Measurements from ENCODE around the gene TMEM236.

TMEM236 gene

DNA sequence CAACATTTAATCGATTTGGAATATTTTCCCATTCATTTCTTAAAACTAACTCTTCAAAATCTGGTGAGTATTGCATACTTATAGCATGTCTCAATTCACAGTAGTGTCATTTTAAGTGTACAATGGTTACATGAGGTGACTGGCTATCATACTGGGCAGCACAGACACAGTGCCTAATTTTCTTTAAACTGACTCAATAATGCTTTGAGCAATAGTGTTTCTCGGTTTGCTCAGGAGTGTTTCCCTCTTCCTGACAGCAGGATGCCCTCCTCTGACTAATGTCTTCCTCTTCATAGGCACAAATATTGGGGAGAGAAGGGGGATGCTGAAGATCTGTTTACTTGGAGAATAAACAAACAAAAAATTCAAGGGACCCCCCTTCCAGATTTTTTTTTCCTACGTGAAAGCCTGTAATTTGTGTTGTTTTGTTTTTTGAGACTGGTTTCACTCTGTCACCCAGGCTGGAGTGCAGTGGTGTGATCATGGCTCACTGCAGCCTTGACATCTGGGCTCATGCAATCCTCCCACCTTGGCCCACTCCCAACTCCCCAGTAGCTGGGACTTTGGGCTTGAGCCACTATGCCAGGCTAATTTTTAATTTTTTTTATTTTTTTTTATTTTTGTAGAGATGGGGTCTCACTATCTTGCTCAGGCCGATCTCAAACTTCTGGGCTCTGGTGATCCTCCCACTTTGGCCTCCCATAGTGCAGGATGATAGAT lies 59.3 kb downstream of the TMEM236 start:
- Histone ChIP-seq H3K27me3 (ENCODE audit: control insufficient read depth in 5 of 5, insufficient read depth in 4 of 5, low read length in 5 of 5) (peaks cover 0 to 3% (median 0%) of the 10 kb centered on the region in 5 donors), H3K9me3 (ENCODE audit: control insufficient read depth in 5 of 5, low read length in 5 of 5) (no peaks in the 10 kb centered on the region), H3K4me3 (ENCODE audit: low read depth in 1 of 5, low read length in 5 of 5) (peak overlapping the region in 4 of 5 donors; percentile 48 to 64 (median 56)), H3K9ac (ENCODE audit: low read length in 5 of 5) (peak overlapping the region in 1 of 5 donors; percentile 23), H3K36me3 (ENCODE audit: control insufficient read depth in 5 of 5, insufficient read depth in 5 of 5, low read length in 5 of 5) (no peaks in the 10 kb centered on the region), H3K27ac (ENCODE audit: low read depth, low read length) (no peak overlapping the region), H3K4me1 (ENCODE audit: control insufficient read depth in 5 of 5, insufficient read depth in 5 of 5, low read length in 5 of 5) (peaks cover 0 to 10% (median 0%) of the 10 kb centered on the region in 5 donors)

DNA sequence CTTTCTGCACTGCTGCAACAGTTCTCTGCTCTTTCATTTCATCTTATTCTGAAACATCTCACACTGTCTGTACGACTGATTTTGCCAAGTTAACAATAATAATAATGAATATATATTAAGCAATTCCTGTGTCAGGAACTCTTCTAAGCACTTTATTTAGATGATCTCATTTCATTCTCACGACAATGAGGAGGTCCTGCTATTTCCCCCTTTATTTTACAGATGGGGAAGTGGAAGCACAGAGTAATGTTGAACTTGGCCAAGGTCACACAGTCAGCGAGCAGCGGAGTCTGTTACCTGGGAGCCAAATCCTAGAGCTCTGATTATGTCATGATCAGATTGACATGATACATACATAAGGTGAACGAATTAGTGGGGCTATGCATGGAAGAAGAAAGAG lies 63.0 kb downstream of the TMEM236 start:
- Histone ChIP-seq H3K27ac (ENCODE audit: low read depth, low read length) (no peak overlapping the region), H3K4me1 (ENCODE audit: control insufficient read depth in 5 of 5, insufficient read depth in 5 of 5, low read length in 5 of 5) (no peaks in the 10 kb centered on the region), H3K36me3 (ENCODE audit: control insufficient read depth in 5 of 5, insufficient read depth in 5 of 5, low read length in 5 of 5) (no peaks in the 10 kb centered on the region), H3K9ac (ENCODE audit: low read length in 5 of 5) (no peak overlapping the region), H3K27me3 (ENCODE audit: control insufficient read depth in 5 of 5, insufficient read depth in 4 of 5, low read length in 5 of 5) (no peaks in the 10 kb centered on the region), H3K4me3 (ENCODE audit: low read depth in 1 of 5, low read length in 5 of 5) (no peak overlapping the region), H3K9me3 (ENCODE audit: control insufficient read depth in 5 of 5, low read length in 5 of 5) (no peaks in the 10 kb centered on the region)

DNA sequence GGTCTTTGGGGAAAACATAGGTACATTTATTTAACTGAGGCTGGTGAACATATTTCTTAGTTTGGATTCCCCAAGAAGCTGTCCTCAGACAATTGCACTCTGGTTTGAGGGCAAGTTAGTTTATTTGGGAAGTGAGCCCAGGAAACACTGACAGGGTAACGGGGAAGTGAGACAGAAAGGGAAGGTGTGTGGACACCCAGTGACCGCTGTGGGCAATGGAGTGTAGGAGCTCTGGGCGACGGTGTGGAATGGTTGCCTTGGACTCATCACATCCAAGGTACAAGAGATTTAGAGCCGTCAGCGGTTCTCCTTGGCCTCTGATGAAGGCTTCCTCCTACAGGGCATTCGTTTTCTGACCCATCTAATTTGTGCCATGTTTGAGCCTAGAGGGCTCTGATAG lies 64.2 kb downstream of the TMEM236 start:
- H3K27ac ChIP-seq (ENCODE audit: low read depth, low read length) = no peak overlapping the region
- H3K4me1 ChIP-seq (ENCODE audit: control insufficient read depth in 5 of 5, insufficient read depth in 5 of 5, low read length in 5 of 5) = no peaks in the 10 kb centered on the region
- H3K36me3 ChIP-seq (ENCODE audit: control insufficient read depth in 5 of 5, insufficient read depth in 5 of 5, low read length in 5 of 5) = no peaks in the 10 kb centered on the region
- no peaks in the 10 kb centered on the region for H3K9me3 ChIP-seq (ENCODE audit: control insufficient read depth in 5 of 5, low read length in 5 of 5)
- no peak overlapping the region for H3K9ac ChIP-seq (ENCODE audit: low read length in 5 of 5)
- H3K27me3 ChIP-seq (ENCODE audit: control insufficient read depth in 5 of 5, insufficient read depth in 4 of 5, low read length in 5 of 5) = no peaks in the 10 kb centered on the region
- H3K4me3 ChIP-seq (ENCODE audit: low read depth in 1 of 5, low read length in 5 of 5) = no peak overlapping the region

DNA sequence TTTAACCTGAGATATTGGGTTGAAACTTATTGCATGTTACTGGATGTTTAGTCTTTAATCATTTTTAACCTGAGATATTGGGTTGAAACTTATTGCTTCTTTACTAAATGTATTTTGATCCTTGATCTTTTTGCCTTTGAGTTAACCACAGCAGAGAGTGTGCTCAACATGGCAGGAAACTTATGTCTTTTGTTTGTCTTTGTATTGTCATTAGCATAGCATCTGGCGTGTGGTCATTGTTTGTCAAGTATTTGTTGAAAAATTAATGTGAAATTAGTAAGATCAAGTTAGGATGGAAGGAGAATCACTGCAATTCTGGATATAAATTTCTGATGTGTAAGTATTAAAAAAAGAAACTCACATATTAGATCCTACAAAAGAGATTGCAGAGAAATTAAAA lies 65.3 kb downstream of the TMEM236 start:
- no peak overlapping the region for H3K4me3 ChIP-seq (ENCODE audit: low read depth in 1 of 5, low read length in 5 of 5)
- H3K4me1 ChIP-seq (ENCODE audit: control insufficient read depth in 5 of 5, insufficient read depth in 5 of 5, low read length in 5 of 5) = no peaks in the 10 kb centered on the region
- H3K9me3 ChIP-seq (ENCODE audit: control insufficient read depth in 5 of 5, low read length in 5 of 5) = no peaks in the 10 kb centered on the region
- H3K9ac ChIP-seq (ENCODE audit: low read length in 5 of 5) = no peak overlapping the region
- no peak overlapping the region for H3K27ac ChIP-seq (ENCODE audit: low read depth, low read length)
- H3K27me3 ChIP-seq (ENCODE audit: control insufficient read depth in 5 of 5, insufficient read depth in 4 of 5, low read length in 5 of 5) = no peaks in the 10 kb centered on the region
- no peaks in the 10 kb centered on the region for H3K36me3 ChIP-seq (ENCODE audit: control insufficient read depth in 5 of 5, insufficient read depth in 5 of 5, low read length in 5 of 5)

DNA sequence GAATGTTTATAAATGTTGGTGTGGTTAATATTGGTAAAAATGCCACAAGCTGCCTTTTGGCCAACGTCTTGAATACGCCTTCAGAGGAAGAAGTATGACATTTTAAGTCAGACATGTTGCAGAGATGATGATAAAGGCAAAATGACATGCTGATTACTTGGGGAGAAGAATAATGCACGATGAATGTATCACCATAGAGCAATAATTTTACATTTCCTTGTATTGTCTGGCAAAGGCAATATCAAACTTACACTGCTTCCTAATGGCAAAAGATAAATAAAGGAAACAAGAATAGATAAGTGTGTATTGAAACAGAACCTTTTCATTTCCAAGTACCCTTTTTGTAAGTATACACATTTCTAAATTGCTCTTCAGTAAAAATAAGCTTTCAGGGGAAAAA lies 65.8 kb downstream of the TMEM236 start:
- Histone ChIP-seq H3K27me3 (ENCODE audit: control insufficient read depth in 5 of 5, insufficient read depth in 4 of 5, low read length in 5 of 5) (no peaks in the 10 kb centered on the region), H3K4me1 (ENCODE audit: control insufficient read depth in 5 of 5, insufficient read depth in 5 of 5, low read length in 5 of 5) (no peaks in the 10 kb centered on the region), H3K27ac (ENCODE audit: low read depth, low read length) (no peak overlapping the region), H3K9me3 (ENCODE audit: control insufficient read depth in 5 of 5, low read length in 5 of 5) (no peaks in the 10 kb centered on the region), H3K36me3 (ENCODE audit: control insufficient read depth in 5 of 5, insufficient read depth in 5 of 5, low read length in 5 of 5) (no peaks in the 10 kb centered on the region), H3K9ac (ENCODE audit: low read length in 5 of 5) (no peak overlapping the region), H3K4me3 (ENCODE audit: low read depth in 1 of 5, low read length in 5 of 5) (no peak overlapping the region)

DNA sequence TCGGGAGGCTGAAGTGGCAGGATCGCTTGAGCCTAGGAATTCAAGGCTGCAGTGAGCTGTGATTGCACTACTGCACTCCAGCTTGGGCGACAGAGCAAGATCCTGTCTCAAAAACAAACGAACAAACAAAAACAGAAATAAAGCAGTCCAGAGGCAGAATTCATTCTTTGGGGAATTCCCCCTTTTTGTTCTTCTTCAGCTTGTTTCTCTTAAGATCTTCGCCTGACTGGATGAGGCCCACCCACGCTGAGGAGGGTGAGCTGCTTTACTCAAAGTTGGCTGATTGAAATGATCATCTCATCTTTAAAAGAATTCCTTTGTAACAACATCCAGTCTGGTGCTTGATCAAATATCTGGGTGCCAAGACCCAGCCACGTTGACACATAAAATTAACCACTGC lies 67.8 kb downstream of the TMEM236 start:
- Histone ChIP-seq H3K4me3 (ENCODE audit: low read depth in 1 of 5, low read length in 5 of 5) (no peak overlapping the region), H3K4me1 (ENCODE audit: control insufficient read depth in 5 of 5, insufficient read depth in 5 of 5, low read length in 5 of 5) (no peaks in the 10 kb centered on the region), H3K36me3 (ENCODE audit: control insufficient read depth in 5 of 5, insufficient read depth in 5 of 5, low read length in 5 of 5) (no peaks in the 10 kb centered on the region), H3K9me3 (ENCODE audit: control insufficient read depth in 5 of 5, low read length in 5 of 5) (no peaks in the 10 kb centered on the region), H3K27me3 (ENCODE audit: control insufficient read depth in 5 of 5, insufficient read depth in 4 of 5, low read length in 5 of 5) (no peaks in the 10 kb centered on the region), H3K27ac (ENCODE audit: low read depth, low read length) (no peak overlapping the region), H3K9ac (ENCODE audit: low read length in 5 of 5) (no peak overlapping the region)

DNA sequence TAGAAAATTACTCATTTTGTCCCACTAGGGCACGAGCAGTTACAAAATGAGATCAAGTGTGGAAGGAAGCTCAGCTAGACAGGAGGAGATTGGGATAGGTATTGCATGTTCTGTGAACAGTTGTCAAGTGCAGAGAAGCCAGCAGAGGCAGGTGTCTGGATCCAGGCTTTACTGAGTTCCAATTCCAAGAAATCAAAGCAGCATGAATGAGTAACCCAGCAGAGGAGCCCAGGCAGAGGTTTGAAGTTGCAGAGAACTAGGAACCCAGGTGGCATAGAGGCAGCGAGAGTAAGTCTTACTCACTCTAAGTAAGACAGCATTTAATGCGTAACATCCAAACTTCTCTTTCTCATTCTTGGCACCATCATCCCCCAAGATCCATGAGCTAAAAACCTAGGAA lies 68.9 kb downstream of the TMEM236 start:
- Histone ChIP-seq H3K36me3 (ENCODE audit: control insufficient read depth in 5 of 5, insufficient read depth in 5 of 5, low read length in 5 of 5) (peaks cover 0 to 7% (median 0%) of the 10 kb centered on the region in 5 donors), H3K9me3 (ENCODE audit: control insufficient read depth in 5 of 5, low read length in 5 of 5) (no peaks in the 10 kb centered on the region), H3K4me1 (ENCODE audit: control insufficient read depth in 5 of 5, insufficient read depth in 5 of 5, low read length in 5 of 5) (no peaks in the 10 kb centered on the region), H3K9ac (ENCODE audit: low read length in 5 of 5) (no peak overlapping the region), H3K27me3 (ENCODE audit: control insufficient read depth in 5 of 5, insufficient read depth in 4 of 5, low read length in 5 of 5) (no peaks in the 10 kb centered on the region), H3K27ac (ENCODE audit: low read depth, low read length) (no peak overlapping the region), H3K4me3 (ENCODE audit: low read depth in 1 of 5, low read length in 5 of 5) (no peak overlapping the region)

DNA sequence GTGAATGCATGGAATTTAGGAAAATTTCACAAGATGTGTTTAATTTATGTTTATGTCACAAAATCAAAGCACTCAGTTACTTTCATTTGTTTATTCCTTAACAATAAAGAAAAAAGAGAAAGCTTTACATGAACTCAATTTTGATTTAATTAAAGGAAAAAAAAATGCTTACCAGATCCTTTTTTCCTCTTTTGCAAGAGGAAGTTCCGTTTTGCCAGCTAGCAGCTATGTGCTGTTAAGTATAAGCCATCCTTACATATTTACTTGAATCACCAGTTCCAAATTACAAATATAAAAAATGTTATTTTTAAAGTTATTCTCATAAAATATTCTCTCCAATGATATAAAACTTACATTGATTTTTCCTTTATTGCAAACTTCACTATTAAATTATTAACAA lies 69.9 kb downstream of the TMEM236 start:
- no peaks in the 10 kb centered on the region for H3K4me1 ChIP-seq (ENCODE audit: control insufficient read depth in 5 of 5, insufficient read depth in 5 of 5, low read length in 5 of 5)
- H3K27ac ChIP-seq (ENCODE audit: low read depth, low read length) = no peak overlapping the region
- H3K27me3 ChIP-seq (ENCODE audit: control insufficient read depth in 5 of 5, insufficient read depth in 4 of 5, low read length in 5 of 5) = no peaks in the 10 kb centered on the region
- no peaks in the 10 kb centered on the region for H3K9me3 ChIP-seq (ENCODE audit: control insufficient read depth in 5 of 5, low read length in 5 of 5)
- peaks cover 0 to 7% (median 0%) of the 10 kb centered on the region in 5 donors for H3K36me3 ChIP-seq (ENCODE audit: control insufficient read depth in 5 of 5, insufficient read depth in 5 of 5, low read length in 5 of 5)
- no peak overlapping the region for H3K4me3 ChIP-seq (ENCODE audit: low read depth in 1 of 5, low read length in 5 of 5)
- H3K9ac ChIP-seq (ENCODE audit: low read length in 5 of 5) = no peak overlapping the region

DNA sequence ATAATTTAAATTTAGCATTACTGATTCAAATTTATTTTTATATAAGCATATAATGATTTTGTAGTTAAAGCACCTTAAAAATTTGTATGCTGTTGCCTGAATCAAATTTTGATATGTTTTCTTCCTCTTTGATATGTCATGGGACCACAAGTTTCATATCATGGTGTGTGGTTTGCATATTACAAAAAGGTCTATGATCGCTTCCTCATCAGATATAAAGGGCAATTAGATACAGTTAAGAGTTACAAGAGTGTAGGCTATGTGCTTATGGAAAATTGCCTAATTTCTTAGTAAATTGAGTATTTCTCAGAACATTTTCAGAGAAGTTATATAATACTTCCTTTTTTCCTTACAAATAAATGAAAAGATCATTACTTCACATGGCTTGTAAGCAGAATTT lies 79.3 kb downstream of the TMEM236 start:
- Histone ChIP-seq H3K4me3 (ENCODE audit: low read depth in 1 of 5, low read length in 5 of 5) (no peak overlapping the region), H3K9ac (ENCODE audit: low read length in 5 of 5) (no peak overlapping the region), H3K36me3 (ENCODE audit: control insufficient read depth in 5 of 5, insufficient read depth in 5 of 5, low read length in 5 of 5) (peaks cover 0 to 4% (median 0%) of the 10 kb centered on the region in 5 donors), H3K27me3 (ENCODE audit: control insufficient read depth in 5 of 5, insufficient read depth in 4 of 5, low read length in 5 of 5) (peaks cover 0 to 8% (median 3%) of the 10 kb centered on the region in 5 donors), H3K27ac (ENCODE audit: low read depth, low read length) (no peak overlapping the region), H3K4me1 (ENCODE audit: control insufficient read depth in 5 of 5, insufficient read depth in 5 of 5, low read length in 5 of 5) (peaks cover 0 to 10% (median 0%) of the 10 kb centered on the region in 5 donors), H3K9me3 (ENCODE audit: control insufficient read depth in 5 of 5, low read length in 5 of 5) (no peaks in the 10 kb centered on the region)

DNA sequence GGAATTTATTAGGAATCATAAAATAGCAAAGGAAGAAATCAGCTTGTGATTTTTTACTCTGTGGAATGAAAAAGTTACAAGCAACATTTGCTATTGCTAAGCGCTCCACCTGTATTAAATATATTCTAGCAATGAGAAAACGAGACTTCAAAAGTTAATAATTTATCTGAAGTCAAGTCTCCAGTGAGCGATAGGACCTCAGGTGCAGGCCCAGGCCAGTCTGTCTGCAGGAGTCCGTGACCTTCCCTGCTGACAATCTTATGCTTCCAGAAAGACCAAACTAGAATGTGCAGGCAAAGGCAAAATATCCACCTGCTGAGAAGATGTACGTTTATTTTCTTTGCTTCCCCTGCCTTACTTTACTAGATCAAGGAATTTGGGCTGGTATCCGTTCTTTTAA lies 79.9 kb downstream of the TMEM236 start:
- Histone ChIP-seq H3K4me1 (ENCODE audit: control insufficient read depth in 5 of 5, insufficient read depth in 5 of 5, low read length in 5 of 5) (peaks cover 0 to 14% (median 2%) of the 10 kb centered on the region in 5 donors), H3K9ac (ENCODE audit: low read length in 5 of 5) (no peak overlapping the region), H3K27me3 (ENCODE audit: control insufficient read depth in 5 of 5, insufficient read depth in 4 of 5, low read length in 5 of 5) (peaks cover 0 to 8% (median 3%) of the 10 kb centered on the region in 5 donors), H3K9me3 (ENCODE audit: control insufficient read depth in 5 of 5, low read length in 5 of 5) (no peaks in the 10 kb centered on the region), H3K4me3 (ENCODE audit: low read depth in 1 of 5, low read length in 5 of 5) (no peak overlapping the region), H3K36me3 (ENCODE audit: control insufficient read depth in 5 of 5, insufficient read depth in 5 of 5, low read length in 5 of 5) (peaks cover 0 to 4% (median 0%) of the 10 kb centered on the region in 5 donors), H3K27ac (ENCODE audit: low read depth, low read length) (no peak overlapping the region)

All from subcutaneous abdominal adipose tissue (tissue), 5 donors.